ENCODE measurements around the gene GPR3. TPM values are rescaled to one million over a fixed set of nuclear protein-coding genes. Genes with fewer than 3 reads are reported as not detected.
A peak's percentile ranks its signal among the peaks of the same experiment; 100 is the strongest.

GPR3 gene
- total RNA-seq, 1 experiment from 2014 or later, result 4.4 TPM

- no peak for TF ChIP-seq CTCF (conservative IDR thresholded peaks at IDR 0.05)
- Mint-ChIP-seq H3K4me3 (peak overlapping the region; percentile 78 to 93), H3K27ac (peak overlapping the region; percentile 85 to 91 (median 87); a peak in 5 of 7 replicates), H3K4me1 (peaks cover 16 to 33% of the 10 kb centered on the region in 2 experiments), H3K36me3 (ENCODE audit: insufficient read depth in 1 of 3, low read depth in 3 of 3) (no peaks in the 10 kb centered on the region; a peak in 1 of 7 replicates), H3K9me3 (no peaks in the 10 kb centered on the region), H3K27me3 (ENCODE audit: low read depth) (peaks cover 38% of the 10 kb centered on the region)
- no peaks in the 10 kb centered on the region for H3K79me1 ChIP-seq (ENCODE audit: insufficient read depth, low read depth, low read length, poor library complexity, severe bottlenecking)
- no peak overlapping the region for H2BK12ac ChIP-seq (ENCODE audit: insufficient read length, low read depth, low read length)
- H3K79me2 ChIP-seq (ENCODE audit: insufficient read depth, low read length), result no peaks in the 10 kb centered on the region
- H3K27ac ChIP-seq (ENCODE audit: insufficient read length, low read depth, low read length), result no peak overlapping the region
- no peak overlapping the region for H4K91ac ChIP-seq (ENCODE audit: insufficient read length, low read depth, low read length)
- H2BK15ac ChIP-seq (ENCODE audit: low read depth, low read length), result no peak overlapping the region
- no CpG with 5 or more reads among the region's 40 CpGs for WGBS (ENCODE audit: extremely low coverage, insufficient read length, low lambda C conversion rate)
- H3T11ph ChIP-seq (ENCODE audit: low read length), result no peak overlapping the region
- H2BK20ac ChIP-seq (ENCODE audit: low read depth, low read length, poor library complexity, severe bottlenecking), result no peak overlapping the region
- H4K5ac ChIP-seq (ENCODE audit: insufficient read length, low read depth, low read length), result no peak overlapping the region
- no peak overlapping the region for H2BK5ac ChIP-seq (ENCODE audit: insufficient read length, low read length)
- no peak overlapping the region for H2BK120ac ChIP-seq (ENCODE audit: low read depth, low read length, poor library complexity, severe bottlenecking)
- H3K18ac ChIP-seq (ENCODE audit: insufficient read length, low read depth, low read length), result peak overlapping the region; percentile 23
- H4K20me1 ChIP-seq (ENCODE audit: control insufficient read depth, insufficient read depth, insufficient read length), result peaks cover 2% of the 10 kb centered on the region
- peaks cover 4% of the 10 kb centered on the region; the same call in 1 of the 2 replicates for H3K27me3 ChIP-seq (ENCODE audit: insufficient read depth, low read length)
- no peak overlapping the region; the same call in 1 of the 2 replicates for H3K14ac ChIP-seq (ENCODE audit: insufficient read depth, low read length)
- no peak overlapping the region for H3K9ac ChIP-seq (ENCODE audit: extremely low read depth, insufficient read length, low read length)
- H4K8ac ChIP-seq (replicated peaks; ENCODE audit: insufficient read length, low read depth, low read length), result no peak overlapping the region
- no peaks in the 10 kb centered on the region for H3K9me3 ChIP-seq (ENCODE audit: control insufficient read depth, low read depth, low read length)
- no peak overlapping the region for H3K4ac ChIP-seq (ENCODE audit: low read depth, low read length)
- H3K4me2 ChIP-seq (ENCODE audit: insufficient read depth, insufficient read length, low read length), result peak overlapping the region; percentile 79
- peaks cover 15% of the 10 kb centered on the region for H3K23me2 ChIP-seq (ENCODE audit: insufficient read length, low read depth, low read length, poor library complexity, severe bottlenecking)
- H2AFZ ChIP-seq (ENCODE audit: low read length), result no peak overlapping the region
- H3K56ac ChIP-seq (ENCODE audit: insufficient read length, low read depth, low read length), result no peak overlapping the region
- H3K4me1 ChIP-seq (ENCODE audit: insufficient read depth, low read length), result no peaks in the 10 kb centered on the region; the same call in 1 of the 2 replicates
- H3K23ac ChIP-seq (ENCODE audit: insufficient read length, low read depth, low read length), result no peak overlapping the region
- peak; percentile 93 for DNase-seq
- H2AK5ac ChIP-seq (ENCODE audit: insufficient read length, low read length), result no peak overlapping the region
Observed at GRCh38 chr1:27365372-27366112, 26.9 kb upstream of the GPR3 start.

Data from H9 (cell line).